NCI-H748 (cell line): ENCODE data around the gene CFAP20.

Source experiments
- DNase-seq: peaks from one replicate; lab custom pipeline; 2025; ENCODE audit not compliant: unreplicated experiment; lab: John Stamatoyannopoulos, UW

The CFAP20 gene

DNA sequence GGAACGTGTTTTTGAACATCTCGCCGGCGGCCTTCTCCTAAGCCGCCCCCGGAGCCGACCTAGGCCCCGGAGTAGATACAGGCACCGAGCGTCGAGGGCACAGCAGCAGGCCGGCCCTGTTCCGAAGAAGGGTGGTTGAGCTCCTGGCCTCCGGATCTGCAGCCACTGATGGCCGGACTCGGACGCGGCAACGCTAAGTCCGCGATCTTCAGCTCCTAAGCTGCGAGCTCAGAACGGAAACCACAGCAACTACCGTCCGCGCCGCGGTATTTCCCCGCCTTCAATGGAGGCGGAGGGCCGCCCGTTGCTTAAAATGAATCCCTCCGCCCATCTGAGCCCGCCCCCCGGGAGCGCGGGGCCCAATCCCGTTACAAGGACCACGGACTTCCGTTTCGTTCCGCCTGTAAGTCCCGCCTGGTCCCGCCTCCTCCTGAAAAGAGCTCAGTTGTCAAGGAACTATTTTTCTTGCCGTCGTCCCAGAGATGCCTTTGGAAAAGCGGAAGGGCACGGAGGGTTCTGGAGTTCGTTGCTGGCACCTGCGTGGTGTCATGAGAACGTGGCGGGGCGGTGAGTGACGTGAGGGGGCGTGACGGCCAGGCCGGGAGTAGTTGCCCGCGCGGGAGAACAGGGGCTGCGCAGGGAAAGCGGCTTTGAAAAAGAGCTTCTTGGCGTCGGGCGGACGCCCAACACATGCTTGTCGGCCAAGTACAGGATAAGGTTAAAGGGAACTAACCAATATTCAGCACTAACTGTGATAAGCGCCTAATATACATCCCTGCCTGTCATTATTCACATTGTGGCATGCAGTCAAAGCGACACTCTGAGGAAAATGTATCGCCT is at the start of gene CFAP20:
CFAP20 (minus strand) TSS at position 285 of the 840 bp plus-strand sequence; CDS start at position 19, 266 bp downstream.
- peak; percentile 99 for DNase-seq

DNA sequence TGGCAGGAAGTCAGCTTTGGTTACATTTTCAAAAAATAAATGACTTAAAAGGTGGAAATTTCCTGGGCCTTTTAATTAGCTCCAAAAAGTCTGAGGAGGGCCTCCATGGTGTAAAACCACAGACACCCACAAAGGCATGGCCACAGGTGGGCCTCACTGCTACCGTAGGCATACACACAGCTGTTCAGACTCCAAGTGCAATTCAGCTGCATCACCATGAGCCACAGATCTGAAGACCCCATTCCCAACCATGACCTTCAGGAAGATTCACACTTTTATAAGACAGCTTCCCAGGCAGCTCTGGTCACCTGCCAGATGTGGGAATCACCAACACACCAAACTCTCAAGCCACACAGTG is 48.2 kb upstream of the CFAP20 start:
- DNase-seq = no peak

DNA sequence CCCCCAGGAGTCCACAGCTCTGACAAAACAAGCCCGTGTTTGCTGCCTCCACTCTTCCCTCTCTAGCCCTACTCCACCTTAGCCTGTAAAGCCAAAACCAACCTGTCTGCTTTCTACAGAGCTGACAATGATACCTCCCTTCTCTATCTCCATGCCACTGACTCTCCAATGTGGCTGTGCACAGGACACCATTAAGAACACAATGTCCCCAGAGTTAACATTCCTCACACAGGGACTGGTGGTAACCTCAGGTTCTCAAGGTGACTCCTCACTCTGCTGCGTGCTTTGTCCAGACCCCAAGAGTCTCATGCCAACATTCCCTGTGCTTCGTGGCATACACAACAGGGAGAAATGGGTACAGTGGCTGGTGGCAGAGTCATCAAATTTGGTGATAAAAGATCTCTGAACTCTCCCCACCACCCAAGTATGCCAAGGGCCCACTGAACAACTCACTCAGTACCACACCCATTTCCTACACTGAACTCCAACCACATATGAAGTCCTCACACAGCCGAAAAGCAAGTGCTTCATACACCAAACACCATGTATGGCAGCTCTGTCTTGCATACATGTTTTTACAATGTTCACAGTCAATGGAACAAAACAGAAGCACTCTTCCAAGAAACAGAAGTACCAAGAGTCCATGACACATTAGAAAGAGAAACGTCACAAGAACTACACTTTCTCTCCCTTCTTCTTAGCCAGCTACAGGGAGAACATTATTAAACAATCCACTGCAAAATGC is 47.6 kb upstream of the CFAP20 start:
- no peak for DNase-seq

DNA sequence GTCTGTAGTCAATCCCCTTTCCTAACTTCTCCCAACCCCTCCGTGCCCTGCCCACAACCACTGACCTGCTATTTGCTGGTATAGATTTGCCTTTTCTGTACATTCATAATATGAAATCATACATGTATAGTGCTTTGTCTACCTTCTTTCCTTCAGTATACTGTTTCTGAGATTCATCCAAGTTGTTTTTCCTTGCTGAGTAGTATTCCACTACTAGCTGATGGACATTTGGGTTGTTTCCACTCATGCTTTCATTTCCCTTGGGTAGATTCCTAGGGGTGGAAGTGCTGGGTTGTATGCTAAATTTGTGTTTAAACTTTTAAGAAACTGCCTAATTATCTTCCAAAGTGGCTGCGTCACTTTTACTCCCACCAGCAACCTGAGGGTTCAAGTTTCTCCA is 41.0 kb upstream of the CFAP20 start:
- no peak for DNase-seq

DNA sequence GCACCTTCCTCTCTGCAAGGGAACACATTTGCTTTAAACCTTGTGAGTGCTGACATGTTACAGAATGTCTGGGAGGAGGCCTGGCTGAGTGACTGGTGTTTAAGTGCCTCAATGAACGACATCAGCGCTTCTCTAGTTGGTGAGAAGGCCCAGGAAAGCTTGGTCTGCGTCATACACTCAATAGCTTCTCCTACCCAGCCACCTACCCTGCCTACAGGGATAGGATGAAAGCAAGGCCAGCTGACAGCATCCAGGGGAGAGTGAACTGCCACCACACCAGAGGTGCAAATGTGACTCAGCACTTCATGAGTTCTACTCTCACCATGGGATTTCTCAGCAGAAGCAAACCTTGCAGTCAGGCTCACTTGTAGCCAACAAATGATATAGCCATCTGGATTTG is 31.7 kb upstream of the CFAP20 start:
- DNase-seq = no peak

DNA sequence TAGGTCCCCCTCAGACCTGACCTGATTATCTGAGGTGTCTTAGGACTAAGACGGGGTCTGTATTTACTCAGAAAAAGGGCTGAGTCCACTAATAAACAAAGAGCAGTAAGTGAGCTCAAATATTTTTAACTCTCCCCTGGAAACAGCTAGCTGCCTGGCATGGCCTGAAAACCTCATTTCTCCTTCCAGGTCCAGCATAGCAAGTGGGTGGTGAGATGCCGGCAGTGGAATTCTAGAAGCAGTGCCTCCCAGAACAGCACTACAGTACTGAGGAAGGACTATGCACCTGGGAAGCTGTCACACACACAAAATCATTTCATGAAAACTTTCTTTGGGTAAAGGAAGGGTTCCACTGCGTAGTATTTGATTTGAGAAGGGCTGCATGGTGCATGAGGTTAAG is 29.5 kb upstream of the CFAP20 start:
- DNase-seq = no peak

DNA sequence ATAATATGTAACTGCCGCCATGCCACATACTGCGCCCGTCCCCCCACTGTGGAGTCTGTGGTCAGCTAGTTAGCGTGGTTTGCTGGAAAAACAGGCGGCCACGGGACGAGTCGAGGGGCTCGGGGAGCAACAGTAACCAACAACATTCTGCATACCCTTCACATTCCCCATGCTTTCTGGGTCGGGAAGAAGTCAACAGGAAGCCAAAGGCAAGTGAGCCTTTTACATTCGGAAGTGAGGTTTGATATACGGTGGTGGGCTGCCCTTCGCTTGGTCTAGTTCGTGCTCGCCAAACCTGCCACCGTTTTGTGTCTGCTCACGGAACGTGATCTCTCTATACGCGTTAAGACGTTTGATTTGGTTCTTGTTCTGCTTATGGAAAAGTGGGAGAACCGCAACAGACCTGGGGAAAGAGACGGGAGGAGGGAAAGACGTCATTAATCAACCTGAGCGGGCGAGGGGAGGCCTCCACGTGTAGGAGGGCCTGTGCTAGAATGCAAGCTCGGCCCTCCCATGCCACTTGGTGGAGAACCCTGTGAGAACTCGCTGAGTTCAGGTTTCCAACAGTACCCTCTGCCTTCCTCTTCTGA is 28.9 kb upstream of the CFAP20 start:
- DNase-seq = no peak

DNA sequence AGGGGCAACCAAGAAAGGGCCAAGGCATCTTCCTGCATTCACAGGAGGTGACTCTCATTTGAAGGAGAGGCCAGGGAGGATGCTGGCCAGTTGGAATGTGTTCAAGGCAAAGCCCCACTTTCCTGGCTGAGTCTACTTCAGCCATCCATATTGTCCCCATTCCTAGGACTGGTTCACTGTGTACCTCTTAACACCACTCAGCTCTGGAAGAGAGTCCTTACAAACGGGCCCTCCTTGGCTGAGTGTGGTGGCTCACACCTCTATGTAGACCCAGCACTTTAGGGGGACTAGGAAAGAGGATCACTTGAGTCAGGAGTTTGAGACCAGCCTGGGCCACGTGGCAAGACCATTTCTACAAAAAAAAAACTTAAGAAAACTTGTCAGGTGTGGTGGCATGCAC is 28.1 kb upstream of the CFAP20 start:
- no peak for DNase-seq

DNA sequence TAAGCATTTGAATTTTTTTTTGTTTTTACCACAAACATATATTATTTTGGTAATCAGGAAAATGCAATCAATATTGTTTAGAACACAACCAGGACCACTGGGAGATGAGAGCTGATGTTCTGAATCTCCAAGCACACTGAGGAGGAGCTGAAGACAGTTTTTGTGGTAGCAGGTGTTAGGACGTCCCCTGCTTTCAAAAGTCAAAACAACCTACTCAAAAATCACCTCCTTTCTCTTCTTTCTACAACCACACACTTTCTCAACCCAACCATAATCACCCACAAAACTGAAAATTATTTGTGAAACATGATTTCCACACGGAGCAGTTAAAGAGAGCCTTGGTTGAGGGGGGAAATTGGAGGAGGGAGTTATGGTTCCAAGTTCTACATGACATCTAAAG is 26.7 kb upstream of the CFAP20 start:
- DNase-seq = no peak

DNA sequence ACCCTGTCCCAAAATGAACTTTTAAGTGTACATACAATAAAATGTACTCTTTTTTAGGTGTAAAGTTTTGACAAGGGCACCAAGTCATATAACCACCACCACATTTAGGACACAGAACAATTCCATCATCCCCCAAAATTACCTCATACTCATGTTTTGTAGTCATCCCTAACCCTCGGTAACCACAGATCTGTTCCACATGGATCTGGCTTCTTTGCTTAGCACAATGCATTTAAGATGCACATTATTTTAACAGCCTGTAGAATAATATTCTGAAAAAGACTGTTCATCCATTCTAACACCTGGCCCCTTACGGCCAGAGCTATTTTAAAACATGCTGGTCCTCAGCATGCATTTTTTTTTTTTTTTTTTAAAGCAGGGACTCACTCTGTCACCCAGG is 25.2 kb upstream of the CFAP20 start:
- DNase-seq = no peak

DNA sequence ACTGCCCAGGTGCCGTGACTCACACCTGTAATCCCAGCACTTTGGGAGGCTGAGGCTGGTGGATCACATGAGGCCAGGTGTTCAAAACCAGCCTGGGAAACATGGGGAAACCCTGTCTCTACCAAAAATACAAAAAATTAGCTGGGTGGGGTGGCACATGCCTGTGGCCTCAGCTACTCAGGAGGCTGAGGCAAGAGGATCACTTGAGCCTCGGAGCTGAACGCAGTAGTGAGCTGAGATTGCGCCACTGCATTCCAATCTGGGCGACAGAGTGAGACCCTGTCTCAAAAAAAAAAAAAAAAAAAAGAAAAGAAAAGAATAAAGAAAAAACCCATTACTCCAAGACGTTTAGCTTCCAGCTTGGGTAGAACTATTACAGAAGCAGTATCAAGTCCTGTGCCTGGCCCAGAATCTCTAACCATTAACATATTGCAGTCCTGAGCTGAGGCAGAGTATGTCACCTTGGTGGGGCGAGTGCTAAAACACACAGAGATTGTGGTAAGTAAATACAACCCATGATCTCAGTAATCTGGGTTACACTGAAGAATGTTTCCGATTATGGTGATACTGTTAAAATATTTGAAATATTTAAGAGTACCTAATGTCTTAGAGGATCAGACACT is 23.2 kb upstream of the CFAP20 start:
- no peak for DNase-seq

DNA sequence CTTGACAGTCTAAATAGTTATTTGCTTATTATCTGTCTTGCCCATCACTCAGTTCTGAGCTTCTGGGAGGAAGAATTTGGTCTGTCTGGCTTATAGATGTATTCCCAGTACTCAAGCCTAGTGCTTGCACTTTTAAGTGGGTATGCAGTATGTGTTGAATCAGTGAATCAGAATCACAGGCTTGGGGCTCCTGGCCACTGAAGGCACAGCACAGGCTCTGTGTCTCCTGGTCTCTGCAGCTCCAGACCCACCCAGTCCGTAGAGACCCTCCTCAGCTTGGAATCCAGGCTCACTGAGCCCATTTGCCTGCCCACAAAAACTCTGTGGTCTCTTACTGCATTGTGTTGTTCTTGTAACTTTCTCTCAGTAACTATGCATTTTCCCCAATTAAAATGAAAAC is 19.3 kb upstream of the CFAP20 start:
- no peak for DNase-seq

DNA sequence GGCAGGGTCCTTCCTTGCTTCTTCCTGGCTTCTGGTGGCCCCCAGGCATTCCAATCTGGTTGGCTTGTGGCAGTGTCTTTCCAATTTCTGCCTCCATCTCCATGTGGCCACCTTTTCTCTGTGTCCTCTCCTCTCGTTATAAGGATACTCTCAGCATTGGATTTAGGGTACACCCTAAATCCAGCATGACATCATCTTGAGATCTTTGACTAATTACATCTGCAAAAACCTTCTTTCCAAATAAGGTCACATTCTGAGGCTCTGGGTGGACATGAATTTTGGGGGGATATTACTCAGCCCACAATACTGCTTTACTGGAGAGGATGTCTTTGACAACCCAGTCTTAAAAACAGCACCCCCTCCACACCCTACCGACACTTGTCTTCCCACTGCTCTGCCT is 18.9 kb upstream of the CFAP20 start:
- no peak for DNase-seq

DNA sequence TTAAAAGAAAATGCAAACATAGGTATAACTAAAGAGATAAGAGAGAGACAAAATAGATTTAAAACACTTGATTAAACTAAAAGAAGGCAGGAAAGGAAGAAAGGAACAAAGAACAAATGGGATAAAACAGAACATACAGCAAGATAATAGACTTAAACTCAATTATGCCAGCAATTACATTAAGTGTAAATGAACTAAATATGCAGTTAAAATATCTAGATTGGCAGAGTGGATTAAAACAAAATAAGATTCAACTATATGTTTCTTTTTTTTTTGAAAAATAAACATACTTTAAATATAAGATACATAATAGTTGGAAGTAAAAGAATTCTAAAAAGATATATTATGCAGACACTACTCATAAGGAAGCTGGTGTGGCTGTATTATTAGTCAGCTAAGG is 9.7 kb upstream of the CFAP20 start:
- DNase-seq = no peak

DNA sequence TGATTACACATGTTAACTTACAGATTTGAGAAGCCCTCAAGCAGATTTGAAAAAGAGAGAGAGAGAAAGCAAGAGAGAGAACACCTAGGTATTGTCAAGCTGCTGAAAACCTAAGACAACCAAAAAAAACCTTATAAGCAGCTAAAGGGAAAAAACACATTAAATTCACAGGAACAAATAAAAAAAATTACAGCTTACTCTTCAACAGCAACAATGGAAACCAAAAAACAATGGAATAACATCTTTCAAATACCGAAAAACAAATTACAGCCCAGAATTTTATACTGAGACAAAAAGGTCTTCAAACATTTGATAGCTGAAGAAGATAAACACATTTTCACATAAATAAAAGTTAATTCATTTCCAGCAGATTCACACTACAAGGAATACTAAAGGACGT is 8.4 kb upstream of the CFAP20 start:
- DNase-seq = no peak

DNA sequence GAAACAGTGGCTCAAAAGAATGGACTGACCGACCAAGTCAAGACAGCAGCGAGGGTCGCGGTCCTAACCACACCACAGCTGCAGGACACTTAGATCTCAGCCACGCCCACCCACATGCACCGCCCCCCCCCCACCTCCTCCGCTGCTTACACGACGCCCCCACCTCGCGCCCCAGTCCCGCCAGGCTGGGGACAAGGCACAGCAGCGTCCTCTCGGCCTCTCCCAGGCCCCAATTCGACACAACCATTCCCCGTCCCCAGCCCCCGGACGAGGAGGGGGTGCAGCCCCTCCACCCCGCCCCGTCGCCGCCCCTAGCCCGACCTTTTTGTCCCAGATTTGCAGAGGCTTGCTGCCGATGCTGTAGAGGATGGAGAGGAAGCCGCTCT is 477 bp downstream of the CFAP20 start:
- peak; percentile 65 for DNase-seq

DNA sequence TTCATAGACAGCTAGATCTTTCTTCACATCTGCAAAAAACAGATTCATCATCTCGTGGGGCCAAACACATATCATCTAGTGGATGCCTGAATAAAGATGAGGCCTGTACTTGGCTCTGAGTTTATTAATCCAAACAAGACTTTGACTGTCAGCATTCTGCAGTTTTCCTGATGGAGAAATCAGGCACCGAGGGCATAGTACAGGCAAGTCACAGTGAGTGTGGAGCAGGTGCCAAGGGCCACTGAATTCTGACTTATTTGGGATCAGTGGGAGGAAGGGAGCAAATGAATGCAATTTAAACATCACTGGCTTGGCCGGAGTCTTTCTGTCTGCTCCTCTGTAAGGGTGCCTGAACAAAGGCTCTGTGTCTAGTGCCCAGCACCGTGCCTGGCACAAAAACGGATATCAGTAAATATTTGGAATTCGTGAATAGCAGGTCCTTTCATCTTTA is 975 bp downstream of the CFAP20 start:
- no peak for DNase-seq

DNA sequence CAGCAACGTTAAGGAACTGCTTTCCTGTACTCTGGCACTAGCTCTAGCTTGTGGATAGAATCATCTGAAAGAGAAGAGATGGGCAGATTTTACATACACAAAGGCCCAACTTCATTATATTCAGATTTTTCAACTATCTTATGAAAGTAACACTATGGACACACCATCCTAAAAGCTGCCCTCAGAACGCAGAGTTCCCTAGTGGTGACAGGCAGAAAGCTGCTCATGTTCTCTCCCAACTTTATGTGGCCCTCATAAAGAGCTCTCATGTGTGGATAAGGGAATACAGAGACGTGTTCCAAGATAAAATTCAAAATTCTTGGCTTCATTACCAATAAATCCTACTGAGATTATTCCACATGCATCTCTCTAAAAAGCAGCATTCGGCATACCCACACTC is 1.5 kb downstream of the CFAP20 start:
- DNase-seq = no peak

DNA sequence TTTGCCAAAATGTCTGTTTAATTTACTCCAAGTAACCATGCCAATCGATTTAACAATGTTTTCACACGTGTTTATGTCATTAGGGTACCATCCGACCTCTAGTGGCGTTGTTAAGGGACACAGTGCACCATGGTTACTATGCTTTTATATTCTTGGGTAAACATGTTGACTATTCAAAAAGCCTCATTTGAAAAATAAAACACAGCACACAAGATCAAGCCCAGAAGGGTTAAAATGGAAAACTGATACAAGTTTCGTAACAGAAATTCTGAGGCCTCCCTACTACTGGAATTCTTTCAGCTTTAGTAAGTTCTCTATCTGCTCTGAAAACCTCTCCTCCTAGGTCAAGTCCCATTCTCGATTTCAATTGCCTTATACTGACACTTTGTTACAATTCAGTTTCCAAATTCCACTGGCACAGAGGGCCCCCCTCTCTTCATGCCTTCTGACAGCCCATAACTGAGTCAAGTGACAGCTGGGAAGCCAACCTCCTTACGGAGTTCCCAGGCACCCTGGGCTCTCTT is 2.1 kb downstream of the CFAP20 start:
- DNase-seq = peak; percentile 70

DNA sequence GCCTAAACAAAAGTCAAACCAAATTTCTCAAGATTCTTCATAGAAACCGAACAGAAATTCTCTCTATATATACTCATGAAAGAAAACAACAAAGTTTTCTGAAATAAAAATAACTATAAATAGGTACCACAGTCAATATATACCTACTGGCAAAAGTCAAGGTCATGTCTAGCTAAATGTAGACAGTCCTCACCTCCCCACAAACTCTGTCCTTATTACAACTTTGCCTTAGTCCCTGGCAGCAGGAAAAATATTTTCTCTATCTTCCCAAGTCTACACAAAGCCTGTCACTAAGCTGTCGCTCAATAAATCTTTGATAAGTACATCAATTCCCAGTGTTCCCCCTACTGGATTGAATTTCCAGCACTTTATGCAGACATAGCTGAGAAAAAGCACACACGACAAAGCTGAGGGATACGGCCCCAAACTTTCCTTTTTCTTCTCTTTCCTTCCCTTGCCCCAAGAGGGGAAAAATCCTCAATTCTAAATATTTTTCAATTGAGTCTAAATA is 2.7 kb downstream of the CFAP20 start:
- peak; percentile 13 for DNase-seq

DNA sequence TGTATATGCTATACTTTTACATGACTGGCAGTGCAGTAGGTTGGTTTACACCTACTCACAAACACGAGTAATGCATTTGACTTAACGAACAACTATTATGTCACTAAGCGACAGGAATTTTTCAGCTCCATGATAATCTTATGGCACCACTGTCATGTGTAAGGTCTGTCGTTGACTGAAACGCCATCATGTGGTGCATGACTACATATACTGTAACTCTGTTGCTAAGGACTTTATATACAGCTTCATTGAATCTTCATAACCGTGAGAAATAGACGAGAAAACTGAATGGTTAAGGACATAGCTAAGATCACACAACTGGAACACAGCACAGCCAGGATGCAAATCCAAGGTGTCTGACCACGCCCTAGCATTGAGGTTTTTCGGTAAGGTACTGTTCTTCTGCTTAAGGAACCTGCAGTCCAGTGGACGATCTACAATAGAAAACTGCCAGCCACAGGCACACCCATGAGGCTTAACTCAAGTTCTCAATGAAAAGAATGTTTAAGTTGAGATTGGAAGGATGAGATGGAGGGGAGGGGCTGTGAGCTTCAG is 3.3 kb downstream of the CFAP20 start:
- DNase-seq = no peak
